ENCODE measurements around the gene RPL36. TPM values are rescaled to one million over a fixed set of nuclear protein-coding genes. Genes with fewer than 3 reads are reported as not detected.

The RPL36 gene
- total and polyA plus RNA-seq, 9 of the 15 experiments (the other 6 are each of a cell fraction or from before 2014, with no cell fraction given) = 350 to 3,412 (median 1,507) TPM

- peak; percentile 96 for TF ChIP-seq U2AF1 (optimal IDR thresholded peaks at IDR 0.05; ENCODE audit: low read depth, low read length)
- peak; percentile 98 for TF ChIP-seq RBBP5 (IDR thresholded peaks at IDR 0.05; ENCODE audit: borderline replicate concordance, insufficient read depth, low read length, poor library complexity, severe bottlenecking)
- peak; percentile 92 for TF ChIP-seq CREB3L1 (IDR thresholded peaks at IDR 0.05; ENCODE audit: borderline replicate concordance, low read depth)
- TF ChIP-seq MTA3 (IDR thresholded peaks at IDR 0.05; ENCODE audit: borderline replicate concordance) = peak; percentile 76
- no peak for TF ChIP-seq EZH2 (IDR thresholded peaks at IDR 0.05; ENCODE audit: borderline replicate concordance, low read depth, low read length)
- peak; percentile 99 for TF ChIP-seq EP400 (IDR thresholded peaks at IDR 0.05)
- TF ChIP-seq ZNF699 (CRISPR knock-in tag; IDR thresholded peaks at IDR 0.05; ENCODE audit: insufficient replicate concordance) = no peak
- peak; percentile 11 for TF ChIP-seq CHD1 (IDR thresholded peaks at IDR 0.05; ENCODE audit: low read length)
- no peak for TF ChIP-seq RERE (CRISPR knock-in tag; IDR thresholded peaks at IDR 0.05; ENCODE audit: borderline replicate concordance)
- no peak for TF ChIP-seq ZNF232 (CRISPR knock-in tag; IDR thresholded peaks at IDR 0.05)
- TF ChIP-seq TAF7 (tag; IDR thresholded peaks at IDR 0.05) = 0 out of 2 replicates have a peak, but pooled peaks have one; percentile 40
- peak; percentile 72 for TF ChIP-seq POU5F1 (IDR thresholded peaks at IDR 0.05; ENCODE audit: borderline replicate concordance, low read depth, low read length, partially characterized antibody)
- TF ChIP-seq PHF20 (IDR thresholded peaks at IDR 0.05; ENCODE audit: partially characterized antibody) = peak; percentile 76
- TF ChIP-seq TRIM28 (IDR thresholded peaks at IDR 0.05) = 0 out of 2 replicates have a peak, but pooled peaks have one; percentile 54
- no peak for TF ChIP-seq ZBTB34 (CRISPR knock-in tag; IDR thresholded peaks at IDR 0.05)
- no peak for TF ChIP-seq ARID1B (IDR thresholded peaks at IDR 0.05)
- TF ChIP-seq ZNF57 (CRISPR knock-in tag; IDR thresholded peaks at IDR 0.05) = no peak
- peak; percentile 64; the same call in 1 of the 2 replicates for TF ChIP-seq DIDO1 (tag; IDR thresholded peaks at IDR 0.05; ENCODE audit: low read depth)
Observed at GRCh38 chr19:5719961-5720790, 30.1 kb downstream of the RPL36 start, which contains the start of the genes CATSPERD and LONP1 (continued).

All from K562 (cell line).